C4-2B (cell line): Measurements from ENCODE around the gene PERCC1.

ENCODE experiments used
- CTCF ChIP-seq: fragments of 450-650 bp; conservative IDR thresholded peaks from 2 replicates; pipeline ENCODE4 v1.5.1; 2017; ENCODE audit warnings: mild to moderate bottlenecking
- ZFX ChIP-seq: fragments of 450-650 bp; IDR thresholded peaks from 2 replicates; pipeline ENCODE4 v1.6.1; 2017

- TF ChIP-seq CTCF (no peak), ZFX (no peak)
Measured at GRCh38 chr16:1460602-1461138, 29.8 kb downstream of the PERCC1 start.
